Lung microvascular endothelial cell (primary cell): ENCODE results near the gene LRP1B. TPM values are rescaled to one million over a fixed set of nuclear protein-coding genes. Genes with fewer than 3 reads are reported as not detected.

Source experiments
- DNase-seq, 2 donors: peaks; one replicate each; pipeline versions ENCODE4 v3.0.0 to v3.0.0-alpha.2; 2010; ENCODE audit warnings: low read depth in 2 of 2
- total RNA-seq: library from RNA; depleted of rRNA; stranded (reverse); fragments of >200 nt; gene quantifications from 2 replicates; pipeline ENCODE4 v1.2.1, GENCODE V29; 2014

Gene LRP1B
- total RNA-seq, 1 donor from 2014 or later: not detected

- DNase-seq: no peak
These were observed 88.8 kb downstream of the LRP1B start for GRCh38 chr2:142041996-142042395.

GRCh38 chr2:142041105-142041504, 89.7 kb downstream of the LRP1B start:
- DNase-seq: no peak

GRCh38 chr2:142040556-142040955, 90.3 kb downstream of the LRP1B start:
- no peak for DNase-seq

GRCh38 chr2:142038826-142039225, 92.0 kb downstream of the LRP1B start:
- DNase-seq: no peak

- DNase-seq: no peak
These were observed 93.1 kb downstream of the LRP1B start for GRCh38 chr2:142037744-142038143.

- no peak for DNase-seq
These were observed 93.8 kb downstream of the LRP1B start for GRCh38 chr2:142037066-142037465.

GRCh38 chr2:142033393-142033792, 97.4 kb downstream of the LRP1B start:
- DNase-seq: no peak

- DNase-seq: no peak
These were observed 99.2 kb downstream of the LRP1B start for GRCh38 chr2:142031656-142032055.

GRCh38 chr2:142030735-142031134, 100.1 kb downstream of the LRP1B start:
- no peak for DNase-seq

- DNase-seq: no peak
These were observed 100.8 kb downstream of the LRP1B start for GRCh38 chr2:142029974-142030373.

- no peak for DNase-seq
These were observed 105.4 kb downstream of the LRP1B start for GRCh38 chr2:142025394-142025793.

GRCh38 chr2:142020368-142020767, 110.4 kb downstream of the LRP1B start:
- DNase-seq: no peak

GRCh38 chr2:142014536-142014935, 116.3 kb downstream of the LRP1B start:
- DNase-seq: no peak

GRCh38 chr2:142012797-142013196, 118.0 kb downstream of the LRP1B start:
- DNase-seq: no peak

GRCh38 chr2:142010477-142011270, 120.1 kb downstream of the LRP1B start:
- DNase-seq: no peak

GRCh38 chr2:142008135-142008744, 122.6 kb downstream of the LRP1B start:
- DNase-seq: no peak

GRCh38 chr2:141994066-141994465, 136.8 kb downstream of the LRP1B start:
- no peak for DNase-seq

GRCh38 chr2:141992695-141993094, 138.1 kb downstream of the LRP1B start:
- DNase-seq: no peak

GRCh38 chr2:141968433-141968832, 162.4 kb downstream of the LRP1B start:
- no peak for DNase-seq

- DNase-seq: no peak
These were observed 162.8 kb downstream of the LRP1B start for GRCh38 chr2:141967980-141968379.

- DNase-seq: no peak
These were observed 163.3 kb downstream of the LRP1B start for GRCh38 chr2:141967503-141967902.

GRCh38 chr2:141959941-141960340, 170.9 kb downstream of the LRP1B start:
- no peak for DNase-seq

GRCh38 chr2:141959016-141959415, 171.8 kb downstream of the LRP1B start:
- no peak for DNase-seq
